GM12874 (cell line): Measurements from ENCODE around the gene SH3D19.

Experiments used
- TF ChIP-seq, protein P1 (sequence below): IDR thresholded peaks from 2 replicates; pipeline ENCODE4 v1.5.1; 2011; ENCODE audit warnings: low read depth, mild to moderate bottlenecking, control low read depth, low read length, moderate library complexity; ENCODE audit not compliant: insufficient read depth

SH3D19 gene

GRCh38 chr4:151266497-151266896 lies 58.9 kb downstream of the SH3D19 start:
- TF ChIP-seq, protein P1, sequence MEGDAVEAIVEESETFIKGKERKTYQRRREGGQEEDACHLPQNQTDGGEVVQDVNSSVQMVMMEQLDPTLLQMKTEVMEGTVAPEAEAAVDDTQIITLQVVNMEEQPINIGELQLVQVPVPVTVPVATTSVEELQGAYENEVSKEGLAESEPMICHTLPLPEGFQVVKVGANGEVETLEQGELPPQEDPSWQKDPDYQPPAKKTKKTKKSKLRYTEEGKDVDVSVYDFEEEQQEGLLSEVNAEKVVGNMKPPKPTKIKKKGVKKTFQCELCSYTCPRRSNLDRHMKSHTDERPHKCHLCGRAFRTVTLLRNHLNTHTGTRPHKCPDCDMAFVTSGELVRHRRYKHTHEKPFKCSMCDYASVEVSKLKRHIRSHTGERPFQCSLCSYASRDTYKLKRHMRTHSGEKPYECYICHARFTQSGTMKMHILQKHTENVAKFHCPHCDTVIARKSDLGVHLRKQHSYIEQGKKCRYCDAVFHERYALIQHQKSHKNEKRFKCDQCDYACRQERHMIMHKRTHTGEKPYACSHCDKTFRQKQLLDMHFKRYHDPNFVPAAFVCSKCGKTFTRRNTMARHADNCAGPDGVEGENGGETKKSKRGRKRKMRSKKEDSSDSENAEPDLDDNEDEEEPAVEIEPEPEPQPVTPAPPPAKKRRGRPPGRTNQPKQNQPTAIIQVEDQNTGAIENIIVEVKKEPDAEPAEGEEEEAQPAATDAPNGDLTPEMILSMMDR = no peak

DNA sequence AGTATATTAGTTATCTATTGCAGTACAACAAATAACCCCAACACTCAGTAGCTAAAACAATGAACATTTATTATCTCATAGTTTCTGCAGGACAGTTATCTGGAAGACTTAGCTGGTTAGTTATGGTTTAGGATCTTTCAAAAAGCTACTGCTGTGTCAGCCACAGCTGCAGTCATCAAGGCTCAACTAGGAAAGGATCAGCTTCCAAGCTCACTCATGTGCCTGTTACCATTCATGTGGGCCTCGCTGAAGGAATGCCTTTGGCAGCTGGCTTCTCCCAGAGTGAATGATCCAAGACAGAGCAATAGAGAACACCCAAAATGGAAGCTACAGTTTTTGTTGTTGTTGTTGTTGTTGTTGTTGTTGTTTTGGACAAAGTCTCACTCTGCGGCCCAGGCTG lies 62.0 kb downstream of the SH3D19 start:
- TF ChIP-seq, protein P1 = no peak

- TF ChIP-seq, protein P1 = no peak
Measured at GRCh38 chr4:151260526-151260925, 64.9 kb downstream of the SH3D19 start.

DNA sequence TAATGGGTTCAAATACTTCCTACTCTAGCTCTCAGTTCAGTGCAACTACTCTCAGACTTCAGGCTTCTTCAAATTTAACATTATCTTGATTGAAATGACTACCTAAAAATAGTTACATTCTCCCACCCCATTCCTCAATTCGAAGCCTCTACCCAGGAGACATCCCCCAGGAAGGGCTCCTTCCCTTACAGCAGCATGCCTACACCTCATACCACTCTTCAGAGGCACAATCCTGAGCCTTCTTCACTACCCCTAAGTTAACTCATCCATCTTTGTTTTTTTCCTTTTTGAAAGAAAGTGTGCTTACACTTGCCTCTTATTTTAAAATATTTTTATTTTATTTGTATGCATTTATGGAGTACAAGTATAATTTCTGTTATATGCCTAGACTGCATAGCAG lies 65.7 kb downstream of the SH3D19 start:
- TF ChIP-seq, protein P1 = no peak

DNA sequence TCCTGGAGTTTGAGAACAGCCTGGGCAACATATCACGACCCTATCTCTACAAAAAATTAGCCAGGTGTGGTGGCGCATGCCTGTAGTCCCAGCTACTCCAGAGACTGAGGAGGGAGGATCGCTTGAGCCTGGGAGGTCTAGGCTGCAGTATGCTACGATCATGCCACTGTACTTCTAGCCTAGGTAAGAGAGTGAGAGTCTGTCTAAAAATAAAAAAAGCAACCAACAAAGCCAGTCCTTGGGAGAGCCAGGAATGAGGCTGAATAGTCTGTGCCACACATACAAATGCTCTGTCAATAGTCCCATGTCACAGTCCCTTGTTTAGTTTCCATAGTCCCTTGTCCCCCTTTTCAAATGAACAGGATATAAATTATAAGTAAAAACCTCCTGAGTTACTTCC lies 67.7 kb downstream of the SH3D19 start:
- TF ChIP-seq, protein P1 = no peak

- TF ChIP-seq, protein P1 = no peak
Measured at GRCh38 chr4:151256134-151256533, 69.3 kb downstream of the SH3D19 start.

GRCh38 chr4:151251603-151252304 lies 73.7 kb downstream of the SH3D19 start:
- TF ChIP-seq, protein P1 = no peak

GRCh38 chr4:151250706-151251105 lies 74.7 kb downstream of the SH3D19 start:
- TF ChIP-seq, protein P1 = no peak
